NOMO-1 treated with DMSO at 0.1 percent for 48 hours (cell line): ENCODE measurements around the gene ERMAP.
"Not testable (repeated sequence)": the region's sequence is repeated elsewhere in the genome, so short reads cannot be mapped to it uniquely, and the experiment has no call there.

Experiments
- DNase-seq: peaks from one replicate; lab custom pipeline; 2025; ENCODE audit not compliant: unreplicated experiment; lab: John Stamatoyannopoulos, UW

The ERMAP gene

GRCh38 chr1:42841440-42842147 is 24.7 kb downstream of the ERMAP start:
- no peak for DNase-seq

- no peak for DNase-seq
Measured at GRCh38 chr1:42844592-42845140, 27.7 kb downstream of the ERMAP start.

DNA sequence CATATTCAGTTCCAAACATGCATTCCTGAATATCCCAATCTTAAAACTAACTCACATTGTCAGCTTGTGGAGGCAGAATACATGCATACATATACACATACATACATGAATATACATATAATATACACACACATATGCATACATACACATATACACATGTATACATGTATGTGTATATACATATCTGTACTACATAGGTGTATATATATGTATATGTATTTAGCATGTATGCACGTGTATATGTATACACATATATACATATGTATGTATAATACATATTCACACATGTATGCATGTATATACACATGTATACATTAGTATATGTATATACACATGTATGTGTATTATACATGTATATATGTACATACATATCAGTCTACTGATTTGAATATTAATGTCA is 28.3 kb downstream of the ERMAP start:
- DNase-seq: no peak

DNA sequence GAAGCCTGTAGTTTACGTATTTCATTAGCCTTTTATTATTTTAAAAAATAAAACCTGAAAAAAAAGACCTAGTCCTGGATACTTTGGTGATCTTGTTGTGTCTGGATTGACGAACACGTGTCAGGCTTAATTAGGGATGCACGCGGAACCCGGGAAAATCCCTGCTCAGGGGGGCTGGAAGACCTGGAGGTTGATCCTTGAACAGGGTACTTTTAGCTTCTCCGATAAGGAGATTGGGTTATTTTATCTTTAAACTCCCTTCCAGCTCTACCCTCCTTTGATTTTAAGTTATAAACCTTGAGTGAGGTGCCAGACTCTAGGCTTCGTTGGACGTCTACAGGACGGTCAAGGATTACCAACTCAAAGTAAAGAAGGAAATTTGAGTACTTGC is 28.9 kb downstream of the ERMAP start:
- DNase-seq: no peak

GRCh38 chr1:42846257-42847110 is 29.6 kb downstream of the ERMAP start, which contains the start of gene ZNF691:
TSS of gene ZNF691 (plus strand) at chr1:42846613. CDS start at chr1:42849659, 3,046 bp downstream.
- DNase-seq: peak; percentile 97

GRCh38 chr1:42847111-42847595 is 30.2 kb downstream of the ERMAP start:
- DNase-seq: peak; percentile 39

GRCh38 chr1:42847721-42848460 is 31.0 kb downstream of the ERMAP start:
- DNase-seq: no peak

DNA sequence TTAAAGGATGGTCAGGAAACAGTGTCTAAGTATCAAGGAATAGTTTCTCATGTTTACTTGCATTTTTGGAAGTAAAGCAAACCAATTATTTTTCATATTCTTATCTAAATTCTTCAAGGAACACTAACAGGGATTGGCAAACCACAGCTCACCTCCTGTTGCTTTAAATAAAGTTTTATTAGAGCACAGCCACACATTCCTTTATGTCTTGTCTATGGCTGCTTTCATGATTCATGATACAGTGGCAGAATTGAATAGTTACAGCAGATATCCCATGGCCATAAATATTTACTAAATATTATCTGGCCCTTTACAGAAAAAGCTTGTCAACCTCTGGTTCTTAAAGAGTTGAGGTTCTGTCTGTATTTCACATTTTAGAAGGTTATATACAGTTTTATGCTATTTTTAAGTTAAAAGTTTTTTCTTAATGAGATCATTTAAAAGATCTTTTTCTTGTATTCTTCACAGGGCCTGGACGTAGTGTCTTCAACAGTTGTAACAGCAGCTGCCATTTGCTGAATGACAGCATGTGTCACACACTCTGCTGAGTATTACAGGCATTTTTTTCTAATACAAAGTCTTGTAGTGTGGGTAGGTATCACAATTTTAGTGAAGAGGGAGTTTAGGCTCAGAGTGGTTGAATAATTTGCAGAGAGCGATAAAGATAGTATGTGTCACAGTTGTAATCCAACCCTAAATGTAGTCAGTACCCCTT is 32.1 kb downstream of the ERMAP start:
- DNase-seq: no peak

- DNase-seq: no peak
Measured at GRCh38 chr1:42849944-42850343, 33.0 kb downstream of the ERMAP start.

DNA sequence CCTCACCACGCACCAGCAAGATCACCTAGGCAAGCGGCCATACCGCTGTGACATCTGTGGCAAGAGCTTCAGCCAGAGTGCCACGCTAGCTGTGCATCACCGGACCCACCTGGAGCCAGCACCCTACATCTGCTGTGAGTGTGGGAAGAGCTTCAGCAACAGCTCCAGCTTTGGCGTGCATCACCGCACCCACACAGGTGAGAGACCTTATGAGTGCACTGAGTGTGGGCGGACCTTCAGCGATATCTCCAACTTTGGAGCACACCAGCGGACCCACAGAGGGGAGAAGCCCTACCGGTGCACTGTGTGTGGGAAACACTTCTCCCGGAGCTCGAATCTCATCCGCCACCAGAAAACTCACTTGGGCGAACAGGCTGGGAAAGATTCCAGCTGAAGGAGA is 34.5 kb downstream of the ERMAP start:
- DNase-seq: no peak

DNA sequence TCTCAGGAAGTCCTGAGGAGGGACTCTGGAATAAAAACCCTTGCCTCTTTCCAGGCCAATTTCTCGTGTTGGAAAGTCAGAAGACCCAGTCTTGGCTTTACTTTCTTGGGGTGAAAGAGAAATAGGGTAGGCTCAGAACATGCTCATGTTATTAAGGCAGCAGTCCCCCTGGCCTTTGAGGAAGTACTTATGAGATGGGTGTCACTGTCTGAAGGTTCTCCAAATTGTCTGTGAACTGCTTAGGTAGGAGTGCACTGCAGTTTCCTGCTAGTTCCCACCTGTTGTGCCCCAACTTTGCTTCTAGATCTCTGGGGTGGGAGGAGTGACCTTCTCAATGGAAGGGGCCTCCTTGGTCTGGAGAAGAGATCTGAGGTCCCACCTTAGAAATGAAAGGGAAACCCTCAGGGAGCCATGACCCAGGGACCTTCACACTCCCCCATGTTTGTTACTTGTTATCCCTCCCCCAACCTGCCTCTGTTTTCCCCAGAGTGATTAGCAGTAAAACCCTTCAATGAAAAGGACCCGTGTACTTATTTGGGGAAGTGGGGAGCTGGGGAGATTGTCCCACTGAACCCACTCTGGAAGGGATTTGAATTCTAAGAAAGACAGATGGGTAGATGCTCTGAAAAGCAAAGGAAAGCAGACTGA is 35.2 kb downstream of the ERMAP start:
- DNase-seq: no peak

GRCh38 chr1:42852608-42852980 is 35.7 kb downstream of the ERMAP start:
- DNase-seq: no peak

DNA sequence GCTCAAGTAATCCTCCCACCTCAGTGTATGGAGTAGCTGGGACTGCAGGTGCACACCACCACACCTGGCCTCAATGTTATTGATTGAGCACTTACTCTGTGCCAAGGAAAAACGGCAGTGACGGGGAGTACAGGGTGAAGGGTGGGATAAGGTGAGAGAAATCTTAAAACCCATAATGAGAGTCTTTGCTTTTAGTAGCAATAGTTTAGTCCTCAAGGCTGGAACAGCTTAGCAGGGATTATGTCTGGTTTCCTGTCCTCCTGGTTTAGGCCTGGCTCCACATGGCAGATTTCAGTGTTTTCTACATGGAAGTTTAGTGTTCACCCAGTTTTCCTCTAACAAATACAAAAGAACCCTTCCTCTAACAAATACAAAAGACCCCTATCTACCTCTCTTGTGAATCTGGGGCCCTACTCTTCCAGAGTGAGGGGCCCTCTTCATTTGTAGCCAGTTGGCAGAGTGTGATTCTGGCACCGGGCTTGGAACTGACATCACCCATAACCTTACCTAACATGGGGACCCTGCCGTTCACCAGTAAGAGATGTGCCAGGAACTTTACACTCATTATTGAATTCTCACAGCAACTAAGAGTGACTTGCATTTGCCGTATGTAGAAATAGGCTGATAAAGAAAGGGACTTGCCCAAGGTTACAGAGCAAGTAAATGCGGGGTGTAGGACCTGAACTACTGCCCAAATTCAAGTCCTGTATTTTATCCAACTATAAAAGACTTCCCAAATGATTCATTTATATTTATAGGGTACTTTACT is 36.4 kb downstream of the ERMAP start:
- no peak for DNase-seq

- not testable (repeated sequence) for DNase-seq
Measured at GRCh38 chr1:42856554-42856953, 39.6 kb downstream of the ERMAP start.

DNA sequence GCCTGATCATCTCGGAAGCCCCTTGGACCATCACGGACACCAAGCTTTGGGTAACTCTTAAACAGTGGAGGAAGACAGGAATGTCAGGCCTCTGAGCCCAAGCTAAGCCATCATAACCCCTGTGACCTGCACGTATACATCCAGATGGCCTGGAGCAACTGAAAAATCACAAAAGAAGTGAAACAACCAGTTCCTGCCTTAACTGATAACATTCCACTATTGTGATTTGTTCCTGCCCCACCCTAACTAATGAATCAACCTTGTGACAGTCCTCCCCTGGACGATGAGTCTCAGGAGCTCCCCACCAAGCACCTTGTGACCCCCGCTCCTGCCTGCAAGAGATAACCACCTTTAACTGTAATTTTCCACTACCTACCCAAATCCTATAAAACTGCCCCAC is 42.4 kb downstream of the ERMAP start:
- DNase-seq: not testable (repeated sequence)

- no peak for DNase-seq
Measured at GRCh38 chr1:42860339-42861013, 43.6 kb downstream of the ERMAP start.

DNA sequence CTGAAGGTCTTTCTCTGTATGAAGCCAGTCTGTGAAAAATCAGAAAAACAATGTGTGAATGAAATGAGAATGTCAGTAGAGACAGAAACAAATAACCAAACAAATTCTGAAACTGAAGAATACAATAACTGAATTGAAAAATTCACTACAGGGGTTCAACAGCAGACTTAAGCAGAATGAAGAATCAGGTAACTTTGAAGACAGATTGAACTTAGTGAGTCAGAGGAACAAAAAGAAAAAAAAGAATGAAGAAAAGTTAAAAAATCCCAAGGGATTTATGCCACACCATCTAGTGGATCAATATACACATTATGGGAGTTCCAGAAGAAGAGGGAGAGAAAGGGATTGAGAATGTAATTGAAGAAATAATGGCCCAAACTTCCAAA is 44.1 kb downstream of the ERMAP start:
- DNase-seq: no peak

DNA sequence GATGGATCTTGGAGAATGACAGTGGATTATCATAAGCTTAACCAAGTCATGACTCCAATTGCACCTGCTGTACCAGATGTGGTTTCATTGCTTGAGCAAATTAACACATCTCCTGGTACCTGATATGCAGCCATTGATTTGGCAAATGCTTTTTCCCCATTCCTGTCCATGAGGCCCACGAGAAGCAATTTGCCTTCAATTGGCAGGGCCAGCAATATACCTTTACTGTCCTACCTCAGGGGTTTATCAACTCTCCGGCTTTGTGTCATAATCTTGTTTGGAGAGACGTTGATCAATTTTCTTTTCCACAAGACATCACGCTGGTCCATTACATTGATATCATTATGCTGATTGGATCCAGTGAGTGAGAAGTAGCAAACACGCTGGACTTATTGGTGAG is 49.6 kb downstream of the ERMAP start:
- DNase-seq: no peak

DNA sequence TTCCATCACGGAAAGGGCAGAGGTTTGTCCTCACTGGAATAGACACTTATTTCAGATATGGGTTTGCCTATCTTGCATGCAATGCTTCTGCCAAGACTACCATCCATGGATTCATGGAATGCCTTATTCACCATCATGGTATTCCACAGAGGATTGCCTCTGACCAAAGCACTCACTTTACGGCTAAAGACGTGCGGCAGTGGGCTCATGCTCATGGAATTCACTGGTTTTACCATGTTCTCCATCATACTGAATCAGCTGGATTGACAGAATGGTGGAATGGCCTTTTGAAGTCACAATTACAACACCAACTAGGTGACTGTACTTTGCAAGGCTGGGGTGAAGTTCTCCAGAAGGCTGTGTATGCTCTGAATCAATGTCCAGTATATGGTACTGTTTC is 51.5 kb downstream of the ERMAP start:
- not testable (repeated sequence) for DNase-seq
